Measurements from ENCODE around the gene PBX3. TPM values are rescaled to one million over a fixed set of nuclear protein-coding genes. Genes with fewer than 3 reads are reported as not detected.

The PBX3 gene
- total RNA-seq, 1 donor from 2014 or later = 48.6 TPM

DNA sequence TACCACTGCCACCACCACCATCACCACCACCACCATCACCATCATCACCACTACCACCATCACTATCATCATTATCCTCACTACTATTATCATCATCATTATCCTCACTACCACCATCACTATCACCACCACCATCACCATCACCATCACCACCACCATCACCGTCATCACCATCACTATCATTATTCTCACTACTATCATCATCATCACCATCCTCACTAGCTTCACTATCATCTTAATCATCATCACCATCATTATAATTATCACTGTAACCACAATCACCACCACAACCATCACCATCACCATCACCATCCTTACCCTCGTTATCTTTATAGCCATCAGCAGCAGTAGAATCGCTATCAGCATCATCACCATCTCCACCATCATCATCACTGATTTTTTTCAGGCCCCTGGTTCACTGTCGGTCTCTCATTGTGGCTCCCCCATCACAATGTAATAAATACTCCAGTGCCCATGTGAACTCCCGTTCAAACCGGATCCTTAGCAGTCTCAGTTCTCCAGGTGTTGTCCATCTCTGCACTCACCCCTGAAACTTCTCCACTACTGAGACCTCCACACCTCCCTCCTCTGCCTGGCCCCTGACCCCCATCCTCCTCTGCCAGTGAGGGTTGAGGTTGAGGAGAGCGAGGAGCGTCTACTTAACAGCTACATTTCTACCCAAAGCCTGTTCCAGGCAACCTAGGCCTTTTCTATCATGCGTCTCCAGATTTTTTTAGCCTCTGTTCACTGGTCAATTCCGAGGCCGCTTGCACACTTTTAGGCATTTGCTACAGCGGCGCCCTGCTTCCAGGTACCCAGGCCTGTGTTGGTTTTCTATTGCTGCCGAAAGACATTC is 238.2 kb downstream of the PBX3 start:
- intact Hi-C loops (cut with DNase I) = no loop called here
- H3K9me3 ChIP-seq = no peaks in the 10 kb centered on the region
- DNase-seq (no peak), ATAC-seq (no peak)
- H3K36me3 ChIP-seq = no peaks in the 10 kb centered on the region
- H3K4me1 ChIP-seq = no peaks in the 10 kb centered on the region
- no peaks in the 10 kb centered on the region for H3K27me3 ChIP-seq
- H3K27ac ChIP-seq = no peak overlapping the region
- no peak overlapping the region for H3K4me3 ChIP-seq
- TF ChIP-seq, protein P1, sequence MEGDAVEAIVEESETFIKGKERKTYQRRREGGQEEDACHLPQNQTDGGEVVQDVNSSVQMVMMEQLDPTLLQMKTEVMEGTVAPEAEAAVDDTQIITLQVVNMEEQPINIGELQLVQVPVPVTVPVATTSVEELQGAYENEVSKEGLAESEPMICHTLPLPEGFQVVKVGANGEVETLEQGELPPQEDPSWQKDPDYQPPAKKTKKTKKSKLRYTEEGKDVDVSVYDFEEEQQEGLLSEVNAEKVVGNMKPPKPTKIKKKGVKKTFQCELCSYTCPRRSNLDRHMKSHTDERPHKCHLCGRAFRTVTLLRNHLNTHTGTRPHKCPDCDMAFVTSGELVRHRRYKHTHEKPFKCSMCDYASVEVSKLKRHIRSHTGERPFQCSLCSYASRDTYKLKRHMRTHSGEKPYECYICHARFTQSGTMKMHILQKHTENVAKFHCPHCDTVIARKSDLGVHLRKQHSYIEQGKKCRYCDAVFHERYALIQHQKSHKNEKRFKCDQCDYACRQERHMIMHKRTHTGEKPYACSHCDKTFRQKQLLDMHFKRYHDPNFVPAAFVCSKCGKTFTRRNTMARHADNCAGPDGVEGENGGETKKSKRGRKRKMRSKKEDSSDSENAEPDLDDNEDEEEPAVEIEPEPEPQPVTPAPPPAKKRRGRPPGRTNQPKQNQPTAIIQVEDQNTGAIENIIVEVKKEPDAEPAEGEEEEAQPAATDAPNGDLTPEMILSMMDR (IDR thresholded peaks at IDR 0.05) = no peak

DNA sequence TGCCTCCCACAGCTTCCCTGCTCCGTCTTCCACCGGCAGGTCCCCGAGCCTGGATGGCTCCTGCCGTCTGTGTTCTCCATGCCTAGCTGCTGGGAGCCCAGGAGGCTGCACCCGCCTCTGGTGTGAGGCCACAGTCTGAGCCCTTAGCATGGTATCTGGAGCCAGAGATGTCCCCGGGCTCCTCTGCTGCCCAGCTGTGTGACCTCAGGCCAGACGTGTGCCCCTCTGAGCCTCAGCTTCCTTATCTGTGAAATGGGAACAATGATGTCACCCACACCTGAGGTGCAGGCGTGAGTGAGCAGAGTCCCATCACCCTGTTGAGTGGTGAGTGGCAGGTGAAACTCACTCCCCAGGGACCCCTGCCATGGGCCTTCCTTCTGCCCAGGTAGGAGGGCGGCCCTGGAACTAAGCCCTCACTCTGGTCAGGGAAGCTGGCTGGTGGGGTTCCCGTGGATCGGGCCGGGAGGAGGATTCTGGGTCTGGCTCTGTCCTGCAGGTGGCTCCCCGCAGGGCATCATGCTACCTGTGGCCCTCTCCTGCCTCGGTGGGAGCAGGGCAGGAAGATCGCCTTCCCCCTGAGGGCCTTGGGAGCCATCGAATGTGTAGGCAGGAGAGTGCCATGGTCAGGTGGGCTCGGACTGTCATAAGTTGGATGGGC is 239.0 kb downstream of the PBX3 start:
- ATAC-seq (no peak), DNase-seq (peak; percentile 43)
- H3K36me3 ChIP-seq = no peaks in the 10 kb centered on the region
- H3K4me1 ChIP-seq = no peaks in the 10 kb centered on the region
- no peak overlapping the region for H3K4me3 ChIP-seq
- TF ChIP-seq, protein P1 (IDR thresholded peaks at IDR 0.05) = no peak
- no peaks in the 10 kb centered on the region for H3K9me3 ChIP-seq
- intact Hi-C loops (cut with DNase I) = no loop called here
- no peaks in the 10 kb centered on the region for H3K27me3 ChIP-seq
- no peak overlapping the region for H3K27ac ChIP-seq

DNA sequence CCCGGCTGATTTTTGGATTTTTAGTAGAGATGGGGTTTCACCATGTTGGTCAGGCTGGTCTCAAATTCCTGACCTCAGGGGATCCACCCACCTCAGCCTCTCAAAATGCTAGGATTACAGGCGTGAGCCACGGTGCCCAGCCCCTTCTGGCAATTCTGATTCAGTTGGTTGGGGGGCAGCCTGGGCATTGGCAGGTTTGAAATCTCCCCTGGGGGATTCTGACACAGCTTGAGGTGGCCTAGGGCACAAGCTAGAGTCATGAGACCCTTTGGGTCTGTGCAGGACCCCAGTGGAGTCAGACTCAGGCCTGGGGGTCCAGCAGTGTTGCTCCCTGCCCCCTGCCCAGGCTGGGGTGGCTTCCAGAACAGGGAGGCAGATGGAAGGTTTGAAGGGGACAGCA is 239.8 kb downstream of the PBX3 start:
- ATAC-seq (no peak), DNase-seq (no peak)
- H3K27me3 ChIP-seq = no peaks in the 10 kb centered on the region
- no peaks in the 10 kb centered on the region for H3K4me1 ChIP-seq
- H3K9me3 ChIP-seq = no peaks in the 10 kb centered on the region
- H3K4me3 ChIP-seq = no peak overlapping the region
- TF ChIP-seq, protein P1 (IDR thresholded peaks at IDR 0.05) = no peak
- no peaks in the 10 kb centered on the region for H3K36me3 ChIP-seq
- H3K27ac ChIP-seq = no peak overlapping the region
- intact Hi-C loops (cut with DNase I) = no loop called here

DNA sequence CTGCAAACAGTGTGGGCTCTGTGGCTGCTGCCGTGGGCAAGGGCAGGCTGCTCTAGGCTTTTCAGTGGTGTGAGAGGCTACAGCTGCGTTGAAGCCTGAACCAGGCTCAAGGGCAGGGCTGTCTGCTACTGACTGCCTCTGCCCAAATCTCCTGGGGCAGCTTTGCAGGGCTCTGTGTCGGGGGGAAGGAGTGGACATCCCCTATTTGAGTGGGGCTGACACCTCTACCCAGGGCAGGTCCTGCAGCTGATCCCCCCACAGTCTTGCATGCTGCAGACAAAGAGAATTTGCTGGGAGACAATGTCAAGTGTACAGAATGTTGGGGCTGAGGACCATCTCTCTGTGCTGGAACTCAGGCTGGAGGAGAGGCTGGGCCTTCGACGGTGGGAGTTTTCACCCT is 240.2 kb downstream of the PBX3 start:
- Histone ChIP-seq H3K4me3 (no peak overlapping the region), H3K27me3 (no peaks in the 10 kb centered on the region), H3K9me3 (no peaks in the 10 kb centered on the region), H3K36me3 (no peaks in the 10 kb centered on the region), H3K4me1 (no peaks in the 10 kb centered on the region), H3K27ac (no peak overlapping the region)
- DNase-seq (peak; percentile 27), ATAC-seq (no peak)
- intact Hi-C loops (cut with DNase I) = no loop called here
- TF ChIP-seq, protein P1 (IDR thresholded peaks at IDR 0.05) = no peak

DNA sequence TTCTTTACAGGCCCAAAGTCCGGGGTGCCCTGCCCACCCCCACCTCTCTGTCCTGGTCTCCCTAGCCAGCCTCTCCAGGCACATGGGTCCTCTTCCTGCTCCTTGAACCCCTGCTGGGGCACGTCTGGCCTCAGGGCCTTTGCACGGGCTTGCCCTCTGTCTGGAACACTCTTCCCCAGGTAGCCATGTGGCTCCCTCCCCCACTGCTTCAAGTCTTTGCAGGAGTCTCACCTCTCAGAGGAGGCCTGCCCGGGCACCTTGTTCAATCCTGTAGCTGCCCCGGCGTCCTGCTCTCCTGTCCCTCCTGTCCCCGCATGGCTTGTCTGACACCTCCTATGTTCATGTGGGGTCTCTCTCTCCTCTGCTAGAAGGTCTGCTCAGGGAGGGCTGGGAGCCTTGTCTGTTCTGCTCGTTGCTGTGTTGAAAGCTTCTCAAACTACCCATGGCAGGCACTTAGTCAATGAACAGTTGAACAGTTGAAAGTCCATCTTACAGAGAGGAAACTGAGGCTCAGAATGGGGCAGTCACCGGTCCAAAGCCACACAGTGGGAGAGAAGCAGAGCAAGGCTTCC is 241.4 kb downstream of the PBX3 start:
- H3K27ac ChIP-seq = no peak overlapping the region
- no peaks in the 10 kb centered on the region for H3K27me3 ChIP-seq
- no peak overlapping the region for H3K4me3 ChIP-seq
- intact Hi-C loops (cut with DNase I) = no loop called here
- TF ChIP-seq, protein P1 (IDR thresholded peaks at IDR 0.05) = no peak
- H3K9me3 ChIP-seq = no peaks in the 10 kb centered on the region
- no peaks in the 10 kb centered on the region for H3K4me1 ChIP-seq
- no peaks in the 10 kb centered on the region for H3K36me3 ChIP-seq
- DNase-seq = peak; percentile 26
- no peak for ATAC-seq

All from upper lobe of right lung (tissue), 1 donor.